Measurements from ENCODE around the gene MYO3B. TPM values are rescaled to one million over a fixed set of nuclear protein-coding genes. Genes with fewer than 3 reads are reported as not detected.

MYO3B gene
- polyA plus RNA-seq, 1 donor (not counting 4 experiments of a cell fraction or from before 2014, with no cell fraction given), result 4.4 TPM

- Histone ChIP-seq H3K4me1 (ENCODE audit: control insufficient read depth, extremely low read depth, insufficient read depth, low read length) (no peaks in the 10 kb centered on the region), H3K79me2 (ENCODE audit: control insufficient read depth, insufficient read depth, low read length) (no peaks in the 10 kb centered on the region), H3K36me3 (ENCODE audit: control insufficient read depth in 2 of 2, extremely low read depth in 1 of 2, insufficient read depth in 2 of 2, low read length in 2 of 2) (no peaks in the 10 kb centered on the region), H4K20me1 (ENCODE audit: control insufficient read depth, extremely low read depth, insufficient read depth, low read length) (no peaks in the 10 kb centered on the region), H3K9me1 (ENCODE audit: control insufficient read depth, extremely low read depth, insufficient read depth, low read length) (no peaks in the 10 kb centered on the region), H3K4me3 (ENCODE audit: control insufficient read depth in 2 of 3, extremely low read depth in 1 of 3, insufficient read depth in 2 of 3, low read depth in 1 of 3, low read length in 3 of 3) (no peak overlapping the region), H3K4me2 (ENCODE audit: control insufficient read depth, extremely low read depth, insufficient read depth, low read depth, low read length) (no peak overlapping the region), H3K9me3 (ENCODE audit: control insufficient read depth, low read depth, low read length) (no peaks in the 10 kb centered on the region), H3K9ac (ENCODE audit: control insufficient read depth, extremely low read depth, insufficient read depth, low read length) (no peak overlapping the region), H3K27me3 (ENCODE audit: control insufficient read depth, extremely low read depth, insufficient read depth, low read length) (no peaks in the 10 kb centered on the region), H3K27ac (ENCODE audit: control insufficient read depth, insufficient read depth, low read length) (no peak overlapping the region), H2AFZ (ENCODE audit: control insufficient read depth, low read length) (no peak overlapping the region)
- FAIRE-seq (no peak), DNase-seq (ENCODE audit: low read depth, low spot score) (no peak)
- no peak for TF ChIP-seq CTCF (optimal IDR thresholded peaks at IDR 0.05 in 1 of 3, IDR thresholded peaks at IDR 0.05 in 1 of 3, conservative IDR thresholded peaks at IDR 0.05 in 1 of 3; ENCODE audit: extremely low read depth in 1 of 3, insufficient read depth in 2 of 3, low read length in 3 of 3)
- TF ChIP-seq EZH2 (IDR thresholded peaks at IDR 0.05; ENCODE audit: low read length), result no peak
- dilution Hi-C loops (cut with MboI; ENCODE audit: extremely low pct_ligation_motif_present, low sequenced_read_pairs), result no loop called here
Observed at GRCh38 chr2:170336916-170337315, 159.0 kb downstream of the MYO3B start.

- H3K79me2 ChIP-seq (ENCODE audit: control insufficient read depth, insufficient read depth, low read length), result no peaks in the 10 kb centered on the region
- H3K4me1 ChIP-seq (ENCODE audit: control insufficient read depth, extremely low read depth, insufficient read depth, low read length), result no peaks in the 10 kb centered on the region
- TF ChIP-seq CTCF (optimal IDR thresholded peaks at IDR 0.05 in 1 of 3, IDR thresholded peaks at IDR 0.05 in 1 of 3, conservative IDR thresholded peaks at IDR 0.05 in 1 of 3; ENCODE audit: extremely low read depth in 1 of 3, insufficient read depth in 2 of 3, low read length in 3 of 3), result no peak
- no peak for TF ChIP-seq EZH2 (IDR thresholded peaks at IDR 0.05; ENCODE audit: low read length)
- no peak overlapping the region for H3K9ac ChIP-seq (ENCODE audit: control insufficient read depth, extremely low read depth, insufficient read depth, low read length)
- H3K9me1 ChIP-seq (ENCODE audit: control insufficient read depth, extremely low read depth, insufficient read depth, low read length), result no peaks in the 10 kb centered on the region
- no peak for DNase-seq (ENCODE audit: low read depth, low spot score)
- H2AFZ ChIP-seq (ENCODE audit: control insufficient read depth, low read length), result no peak overlapping the region
- no peaks in the 10 kb centered on the region for H3K27me3 ChIP-seq (ENCODE audit: control insufficient read depth, extremely low read depth, insufficient read depth, low read length)
- FAIRE-seq, result no peak
- no peaks in the 10 kb centered on the region for H3K36me3 ChIP-seq (ENCODE audit: control insufficient read depth in 2 of 2, extremely low read depth in 1 of 2, insufficient read depth in 2 of 2, low read length in 2 of 2)
- dilution Hi-C loops (cut with MboI; ENCODE audit: extremely low pct_ligation_motif_present, low sequenced_read_pairs), result no loop called here
- H4K20me1 ChIP-seq (ENCODE audit: control insufficient read depth, extremely low read depth, insufficient read depth, low read length), result no peaks in the 10 kb centered on the region
- H3K4me2 ChIP-seq (ENCODE audit: control insufficient read depth, extremely low read depth, insufficient read depth, low read depth, low read length), result no peak overlapping the region
- H3K4me3 ChIP-seq (ENCODE audit: control insufficient read depth in 2 of 3, extremely low read depth in 1 of 3, insufficient read depth in 2 of 3, low read depth in 1 of 3, low read length in 3 of 3), result no peak overlapping the region
- H3K9me3 ChIP-seq (ENCODE audit: control insufficient read depth, low read depth, low read length), result no peaks in the 10 kb centered on the region
- H3K27ac ChIP-seq (ENCODE audit: control insufficient read depth, insufficient read depth, low read length), result no peak overlapping the region
Observed at GRCh38 chr2:170339322-170339721, 161.4 kb downstream of the MYO3B start.
